GM19043 (cell line): ENCODE data around the gene CACNG1.
"Not testable (repeated sequence)": the region's sequence is repeated elsewhere in the genome, so short reads cannot be mapped to it uniquely, and the experiment has no call there.

ENCODE experiments used
- ATAC-seq: cut with Tn5 transposase; IDR thresholded peaks from one replicate; pipeline ENCODE4 v1.9.1; 2021; ENCODE audit warnings: low read depth; ENCODE audit not compliant: unreplicated experiment

The CACNG1 gene

DNA sequence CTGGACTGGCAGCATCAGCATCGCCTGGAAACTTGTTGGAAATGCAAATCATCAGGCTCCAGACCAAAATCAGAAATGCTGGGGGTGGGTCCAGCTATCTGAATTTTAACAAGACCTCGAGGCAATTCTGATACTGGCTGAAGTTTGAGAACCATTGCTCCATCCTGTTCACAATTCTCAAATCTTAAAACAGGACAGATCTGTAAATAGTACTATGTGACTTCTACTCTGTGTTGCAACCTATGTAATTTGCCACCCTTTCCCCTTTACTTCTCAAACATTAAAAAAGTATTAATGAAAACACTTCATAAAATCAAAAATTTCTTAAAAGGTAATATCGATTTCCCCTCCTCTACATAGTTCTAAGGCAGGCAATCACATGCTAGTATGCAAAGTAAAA is 28.5 kb downstream of the CACNG1 start:
- no peak for ATAC-seq

DNA sequence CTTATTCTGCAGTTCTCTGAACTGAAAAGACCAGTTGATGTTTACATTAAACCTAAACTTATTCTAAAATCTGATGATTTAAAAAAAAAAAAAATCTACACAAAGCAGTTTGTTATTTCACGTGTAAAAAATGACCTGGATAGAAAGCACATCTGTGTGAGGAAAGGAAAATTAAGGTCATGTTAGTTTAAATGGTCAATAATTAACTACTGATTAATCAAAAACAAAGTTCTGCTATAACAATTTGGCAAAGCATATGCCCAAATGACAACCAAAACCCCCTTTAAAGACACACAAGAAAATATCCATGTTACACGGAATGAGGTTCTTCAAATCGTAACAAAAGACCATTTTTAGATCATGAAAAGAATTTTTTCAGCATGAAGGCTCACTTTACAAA is 30.4 kb downstream of the CACNG1 start:
- no peak for ATAC-seq

DNA sequence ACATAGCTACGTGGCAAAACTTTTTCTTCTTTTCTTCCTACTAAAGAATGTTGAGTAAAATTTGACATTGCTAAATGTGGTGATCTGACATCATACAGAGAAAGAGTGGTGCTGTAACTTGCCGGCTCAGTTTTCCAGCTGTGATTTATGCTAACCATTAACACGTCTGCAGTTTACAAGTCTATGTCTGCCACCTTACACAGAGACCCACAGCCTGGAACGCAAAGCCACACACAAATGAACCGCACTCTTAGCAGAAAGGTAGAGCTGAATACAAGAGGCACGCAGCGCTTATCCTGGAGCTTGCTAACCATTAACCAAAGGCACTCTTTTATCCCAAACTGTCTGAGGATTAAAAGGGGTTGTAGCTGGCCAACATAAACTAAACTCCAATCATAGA is 31.9 kb downstream of the CACNG1 start:
- ATAC-seq = no peak

- no peak for ATAC-seq
These were observed 33.9 kb downstream of the CACNG1 start for GRCh38 chr17:67078292-67078691.

GRCh38 chr17:67079491-67079890 is 35.1 kb downstream of the CACNG1 start:
- no peak for ATAC-seq

DNA sequence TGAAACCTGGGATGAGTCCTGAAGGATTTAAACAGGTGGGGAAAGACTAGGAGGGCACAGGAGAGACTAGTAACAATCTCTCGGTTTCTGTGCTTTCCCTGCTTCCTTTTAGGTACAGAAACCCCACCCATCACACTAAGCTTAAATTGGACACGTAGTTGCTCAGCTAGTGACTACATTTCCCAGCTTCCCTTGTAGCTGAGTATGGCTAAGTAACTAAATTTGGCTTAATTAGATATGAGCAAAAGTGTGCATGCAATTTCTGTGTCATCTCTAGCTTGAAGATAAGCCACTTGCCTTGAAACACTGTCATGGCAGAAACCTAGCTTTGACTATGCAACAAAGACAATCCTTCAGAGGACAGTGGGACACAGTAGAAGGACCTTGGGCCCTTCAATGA is 36.5 kb downstream of the CACNG1 start:
- ATAC-seq = no peak

DNA sequence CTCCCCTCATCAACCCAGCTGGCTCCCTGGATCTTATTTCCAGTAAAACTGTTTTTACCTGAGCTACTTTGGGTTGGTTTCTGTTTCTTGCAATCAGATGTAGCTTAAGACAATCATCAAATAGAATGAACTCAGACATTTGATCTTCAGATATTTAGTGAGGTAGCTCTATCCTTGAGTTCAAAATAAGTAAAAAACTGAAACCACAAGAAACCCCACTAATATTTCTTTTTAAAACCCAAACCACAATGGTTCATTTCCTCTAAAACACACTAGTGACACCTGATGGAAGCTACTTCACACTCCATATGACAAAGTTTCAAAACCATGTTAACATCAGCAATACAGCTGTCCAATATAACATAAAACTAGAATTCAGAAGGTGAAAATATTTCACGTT is 37.8 kb downstream of the CACNG1 start:
- peak; percentile 82 for ATAC-seq

GRCh38 chr17:67085406-67085805 is 41.1 kb downstream of the CACNG1 start:
- no peak for ATAC-seq

DNA sequence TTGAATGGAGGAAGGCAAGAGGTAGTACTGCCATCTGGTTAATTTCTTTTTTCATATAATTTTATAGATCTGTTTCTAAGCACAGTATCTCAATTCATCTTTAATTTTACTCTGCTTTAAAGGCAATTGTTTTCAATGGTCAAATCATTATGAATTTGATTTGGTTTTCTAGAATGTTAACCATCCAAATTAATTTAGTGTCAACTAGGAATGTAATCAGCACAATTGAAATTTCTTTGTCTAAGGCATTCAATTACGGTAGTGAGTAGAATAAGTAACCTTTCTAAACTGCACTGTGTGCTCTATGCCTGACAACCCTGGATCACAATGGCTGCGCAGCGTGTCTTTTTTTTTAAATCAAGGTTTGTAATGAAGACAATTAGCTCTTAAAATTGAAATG is 44.3 kb downstream of the CACNG1 start:
- no peak for ATAC-seq

DNA sequence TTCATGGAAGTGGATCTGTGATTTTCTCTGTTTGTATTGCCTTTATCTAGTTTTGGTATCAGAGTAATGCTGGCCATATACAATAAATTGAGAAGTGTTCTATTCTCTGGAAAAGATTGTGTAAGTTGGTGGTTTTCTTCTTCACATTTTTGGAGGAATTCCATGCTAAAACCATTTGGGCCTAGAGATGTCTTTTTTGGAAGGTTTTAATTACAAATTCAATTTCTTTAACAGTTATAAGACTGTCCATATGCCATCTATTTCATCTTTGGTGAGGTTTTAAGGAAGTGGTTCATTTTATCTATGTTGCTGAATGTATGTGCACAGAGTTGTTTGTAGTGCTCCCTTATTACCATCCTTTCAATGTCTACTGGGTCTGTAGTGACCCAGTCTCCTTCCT is 46.0 kb downstream of the CACNG1 start:
- no peak for ATAC-seq

GRCh38 chr17:67092291-67092690 is 47.9 kb downstream of the CACNG1 start:
- ATAC-seq = no peak

- not testable (repeated sequence) for ATAC-seq
These were observed 48.4 kb downstream of the CACNG1 start for GRCh38 chr17:67092710-67093109.

DNA sequence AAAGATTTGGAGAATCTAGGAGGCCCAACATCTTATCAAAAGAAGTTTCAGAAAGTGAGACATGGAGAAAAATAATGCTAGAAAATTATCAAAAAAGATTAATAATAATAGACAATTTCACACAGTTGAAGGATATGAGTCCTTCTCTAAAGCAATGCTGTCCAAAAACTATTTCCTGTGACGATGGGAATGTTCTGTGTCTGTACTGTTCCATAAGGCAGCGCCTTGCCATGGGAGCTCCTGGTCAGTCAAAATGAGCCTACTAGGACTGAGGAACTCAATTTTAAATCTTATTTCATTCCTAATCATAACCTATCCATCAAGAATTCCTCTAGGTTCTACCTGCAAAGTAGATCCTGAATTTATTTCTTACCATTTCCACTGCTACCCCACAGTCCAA is 49.0 kb downstream of the CACNG1 start:
- ATAC-seq = no peak

- not testable (repeated sequence) for ATAC-seq
These were observed 50.9 kb downstream of the CACNG1 start for GRCh38 chr17:67095291-67095690.

GRCh38 chr17:67095803-67096202 is 51.4 kb downstream of the CACNG1 start:
- ATAC-seq = no peak

- ATAC-seq = no peak
These were observed 52.3 kb downstream of the CACNG1 start for GRCh38 chr17:67096609-67097008.

- ATAC-seq = no peak
These were observed 53.7 kb downstream of the CACNG1 start for GRCh38 chr17:67098006-67098405.

- not testable (repeated sequence) for ATAC-seq
These were observed 60.3 kb downstream of the CACNG1 start for GRCh38 chr17:67104641-67105040.

GRCh38 chr17:67105213-67105612 is 60.9 kb downstream of the CACNG1 start:
- no peak for ATAC-seq
